ENCODE results near the gene PDXP.

Gene PDXP

DNA sequence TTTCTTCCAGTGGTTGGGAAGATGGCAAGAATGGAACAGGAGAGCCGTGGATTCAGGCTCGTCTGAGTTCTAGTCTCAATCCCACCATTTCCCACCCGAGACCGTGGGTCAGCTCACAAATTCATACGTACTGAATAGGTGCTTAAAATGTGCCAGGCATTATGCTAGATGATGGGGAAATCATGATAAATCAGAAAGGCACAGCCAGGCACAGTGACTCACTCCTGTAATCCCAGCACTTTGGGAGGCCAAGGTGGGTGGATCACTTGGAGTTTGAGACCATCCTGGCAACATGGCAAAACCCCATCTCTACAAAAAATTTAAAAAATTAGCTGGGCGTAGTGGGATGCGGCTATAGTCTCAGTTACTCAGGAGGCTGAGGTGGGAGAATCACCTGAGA, 45.4 kb downstream of the PDXP start:
- no peak for DNase-seq

DNA sequence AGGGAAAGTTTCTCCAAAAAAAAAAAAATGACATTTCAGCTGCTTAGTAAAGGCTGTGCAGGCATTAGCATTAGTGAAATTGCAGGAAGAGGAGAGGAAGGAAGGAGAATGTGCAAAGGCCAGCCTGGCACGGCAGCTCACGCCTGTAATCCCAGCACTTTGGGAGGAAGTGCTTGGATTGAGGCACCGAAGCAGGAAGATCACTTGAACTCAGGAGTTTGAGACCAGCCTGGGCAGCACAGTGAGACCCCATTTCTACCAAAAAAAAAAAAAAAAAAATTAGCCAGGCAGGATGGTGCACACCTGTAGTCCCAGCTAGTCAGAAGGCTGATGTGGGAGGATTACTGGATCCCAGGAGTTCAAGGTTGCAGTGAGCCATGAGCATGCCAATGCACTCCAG, 46.1 kb downstream of the PDXP start:
- DNase-seq, result no peak

DNA sequence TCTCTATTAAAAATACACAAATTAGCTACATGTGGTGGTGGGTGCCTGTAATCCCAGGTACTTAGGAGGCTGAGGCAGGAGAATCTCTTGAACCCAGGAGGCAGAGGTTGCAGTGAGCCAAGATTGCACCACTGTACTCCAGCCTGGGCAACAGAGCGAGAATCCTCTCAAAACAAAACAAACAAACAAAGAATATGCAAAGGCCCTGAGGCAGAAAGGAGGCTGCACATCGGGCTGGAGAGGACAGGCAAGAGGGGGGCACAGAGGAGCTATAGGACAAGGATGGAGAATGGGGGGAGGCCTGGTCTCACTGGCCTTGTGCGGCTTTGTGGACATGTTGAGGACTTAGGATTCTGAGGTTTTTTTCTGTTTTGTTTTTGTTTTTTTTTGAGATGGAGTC, 46.7 kb downstream of the PDXP start:
- DNase-seq, result no peak

DNA sequence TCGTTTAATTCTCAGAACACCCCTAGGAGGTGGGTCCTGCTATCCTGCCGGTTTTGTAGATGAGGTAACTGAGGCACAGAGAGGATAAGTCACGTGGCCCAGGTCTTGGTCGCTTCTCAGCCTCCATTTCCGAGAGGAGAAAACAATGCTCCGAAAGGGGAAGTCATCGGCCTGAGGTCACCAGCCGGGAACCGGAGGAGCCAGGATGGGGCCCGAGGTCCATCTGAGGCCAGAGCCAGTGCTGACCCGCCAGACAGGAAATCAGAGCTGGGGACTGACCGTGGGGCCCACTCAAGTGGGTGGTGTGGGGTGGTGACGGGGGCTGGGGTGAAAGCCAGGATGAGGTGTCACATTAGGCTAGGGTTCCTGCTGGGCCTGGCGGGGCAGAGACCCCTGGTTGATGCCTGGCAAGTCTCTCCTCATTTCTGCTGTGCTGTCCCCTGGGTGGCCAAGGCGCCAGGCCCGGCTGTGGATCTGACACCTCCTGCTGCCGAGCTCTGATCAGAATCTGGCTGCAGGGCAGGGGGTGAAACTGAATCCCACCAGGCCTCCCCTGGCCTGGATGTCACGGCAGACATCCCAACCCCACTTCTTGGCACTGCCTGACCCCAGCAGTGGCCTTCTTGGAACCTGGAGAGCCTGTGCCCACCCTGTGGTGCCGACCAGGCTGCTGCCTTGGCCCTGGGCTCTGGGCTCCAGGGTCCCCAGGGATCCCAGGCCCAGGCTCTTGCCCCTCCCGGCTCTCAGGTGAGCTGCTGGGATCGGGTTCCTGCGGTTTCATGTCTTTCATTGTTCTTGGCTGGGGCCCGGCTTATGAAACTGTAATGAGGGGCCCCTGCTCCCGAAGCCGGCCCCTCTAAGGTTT, 50.3 kb downstream of the PDXP start:
- DNase-seq, result no peak

DNA sequence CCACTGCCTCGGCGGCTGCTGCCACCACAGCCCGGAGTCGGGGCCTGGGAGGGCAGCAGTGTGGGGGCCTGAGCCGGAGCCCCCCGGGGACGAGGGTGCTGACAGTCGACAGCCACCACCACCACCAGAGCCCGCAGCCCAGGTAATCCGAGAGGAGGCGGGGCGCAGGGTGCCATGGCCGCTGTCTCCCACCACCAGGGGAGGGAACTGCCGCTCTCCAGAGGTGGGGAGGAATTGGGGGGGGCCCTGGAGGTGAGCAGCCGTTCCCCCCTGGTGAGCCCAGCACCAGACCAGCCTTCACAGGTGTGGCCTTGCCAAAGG, 50.9 kb downstream of the PDXP start:
- DNase-seq, result no peak

DNA sequence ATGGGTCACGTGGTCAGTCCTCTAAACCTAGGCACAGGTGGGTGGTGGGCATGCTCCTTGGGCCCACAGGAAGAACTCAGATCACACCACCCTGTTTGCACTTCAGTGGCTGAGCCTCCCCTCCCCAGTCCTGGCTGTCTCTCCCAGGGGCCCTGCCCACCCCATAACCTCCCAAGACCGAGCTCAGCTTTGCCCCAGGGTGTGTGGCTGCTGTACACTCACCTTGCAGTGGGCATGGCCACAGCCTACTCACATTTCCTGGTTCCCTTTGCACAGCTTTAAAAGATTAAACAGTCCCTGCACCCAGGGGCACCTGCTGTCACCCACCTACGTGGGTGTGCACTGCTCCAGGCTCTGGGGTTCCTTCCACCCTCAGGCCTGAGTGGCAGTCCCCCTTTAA, 52.2 kb downstream of the PDXP start:
- DNase-seq, result no peak

DNA sequence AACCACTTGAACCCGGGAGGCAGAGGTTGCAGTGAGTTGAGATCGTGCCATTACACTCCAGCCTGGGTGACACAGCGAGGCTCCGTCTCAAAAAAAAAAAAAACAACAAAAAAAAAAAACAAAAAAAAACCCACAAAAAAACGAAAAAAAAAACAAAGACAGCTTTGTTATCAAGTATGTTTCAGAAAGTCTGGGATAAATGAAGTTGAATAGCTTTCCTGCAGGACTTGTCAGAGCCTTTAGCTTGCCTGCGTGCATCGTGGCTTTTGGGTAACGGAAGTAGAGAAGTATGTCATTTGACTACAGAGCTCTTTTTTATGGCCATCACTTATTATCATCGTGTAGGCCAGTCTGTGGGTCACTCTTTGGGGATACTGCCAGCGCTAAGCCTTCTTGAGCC, 53.0 kb downstream of the PDXP start:
- DNase-seq, result no peak

DNA sequence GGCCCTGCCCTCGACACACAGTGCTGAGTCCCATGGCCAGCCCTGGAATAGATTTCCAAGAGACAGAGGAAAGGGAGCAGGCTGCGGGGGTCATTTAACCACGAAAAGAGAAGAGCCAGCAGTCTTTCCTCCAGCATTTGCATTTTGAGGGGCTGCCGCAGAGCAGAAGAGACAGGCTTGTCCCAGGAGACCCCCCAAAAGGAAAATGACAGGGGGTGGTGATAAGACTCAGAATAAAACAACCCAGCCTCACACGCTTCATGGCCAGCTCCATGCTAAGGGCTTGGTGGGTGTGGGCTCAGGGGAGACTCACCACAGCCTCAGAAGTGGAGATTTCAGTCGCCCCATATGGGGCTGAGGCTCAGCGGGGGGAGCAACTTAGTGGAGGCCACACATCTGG, 55.2 kb downstream of the PDXP start:
- DNase-seq, result no peak

DNA sequence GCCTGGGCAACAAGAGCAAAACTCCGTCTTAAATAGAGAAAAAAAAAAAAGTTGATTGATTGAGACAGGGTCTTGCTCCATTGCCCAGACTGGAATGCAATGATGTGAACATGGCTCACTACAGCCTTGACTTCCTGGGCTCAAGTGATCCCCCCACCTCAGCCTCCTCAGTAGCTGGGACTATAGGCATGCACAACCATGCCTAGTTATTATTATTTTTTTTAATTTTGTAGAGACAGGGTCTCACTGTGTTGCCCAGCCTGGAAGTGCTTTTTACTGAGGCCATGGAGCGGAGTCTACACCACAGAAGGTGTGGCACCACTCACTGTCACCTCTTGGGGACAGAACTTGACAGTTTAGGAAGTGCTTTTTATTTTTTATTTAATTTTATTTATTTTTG, 56.1 kb downstream of the PDXP start:
- DNase-seq, result no peak

DNA sequence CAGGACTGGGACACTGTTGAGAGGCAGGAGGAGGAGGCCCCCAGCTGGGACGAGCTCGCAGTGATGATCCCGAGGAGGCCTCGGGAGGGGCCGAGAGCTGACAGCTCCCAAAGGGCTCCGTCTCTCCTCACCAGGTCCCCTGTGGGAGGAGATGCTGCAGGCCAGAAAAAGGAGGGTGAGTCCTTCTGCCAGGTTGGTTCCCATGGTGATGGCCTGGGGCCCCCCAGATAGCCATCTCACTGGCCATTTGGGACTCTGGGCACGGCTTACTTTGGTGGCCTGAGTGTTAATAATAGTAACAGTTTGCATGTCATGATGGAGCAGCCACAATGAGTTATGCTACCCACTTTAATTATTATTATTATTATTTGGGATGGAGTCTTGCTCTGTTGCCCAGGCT, 57.2 kb downstream of the PDXP start:
- no peak for DNase-seq

All from cerebellar nuclear complex (tissue), 1 donor.